Stimulated activated naive CD8-positive, alpha-beta T cell treated with anti-CD3 and anti-CD28 coated beads, Interleukin-15, amount 100 ng/mL, for 72 hours (primary cell): Measurements from ENCODE around the gene RNF224.

Source experiments
- ATAC-seq: fragments of 150-1000 bp; cut with Tn5 transposase; 2 replicates; pipeline ENCODE4 v1.10.0; 2021; ENCODE audit warnings: mild to moderate bottlenecking, moderate library complexity
- DNase-seq, 2 donors: peaks; one replicate each; pipeline ENCODE4 v3.0.0; 2021 to 2022
- H3K27ac Mint-ChIP-seq, 2 donors: one replicate each; pipeline ENCODE4 v1.8.0; 2022; ENCODE audit warnings: mild to moderate bottlenecking in 2 of 2, mixed read lengths in 2 of 2, moderate library complexity in 2 of 2
- H3K27me3 Mint-ChIP-seq: one replicate; pipeline ENCODE4 v1.8.0; 2022; ENCODE audit warnings: mixed read lengths
- H3K4me1 Mint-ChIP-seq: one replicate; pipeline ENCODE4 v1.8.0; 2022; ENCODE audit warnings: mild to moderate bottlenecking, mixed read lengths
- H3K4me3 Mint-ChIP-seq, 2 donors: one replicate each; pipeline ENCODE4 v1.8.0; 2022; ENCODE audit warnings: mild to moderate bottlenecking in 2 of 2, mixed read lengths in 2 of 2, moderate library complexity in 1 of 2
- H3K9me3 Mint-ChIP-seq, 2 donors: one replicate each; pipeline ENCODE4 v1.8.0; 2022; ENCODE audit warnings: mixed read lengths in 2 of 2

RNF224 gene

DNA sequence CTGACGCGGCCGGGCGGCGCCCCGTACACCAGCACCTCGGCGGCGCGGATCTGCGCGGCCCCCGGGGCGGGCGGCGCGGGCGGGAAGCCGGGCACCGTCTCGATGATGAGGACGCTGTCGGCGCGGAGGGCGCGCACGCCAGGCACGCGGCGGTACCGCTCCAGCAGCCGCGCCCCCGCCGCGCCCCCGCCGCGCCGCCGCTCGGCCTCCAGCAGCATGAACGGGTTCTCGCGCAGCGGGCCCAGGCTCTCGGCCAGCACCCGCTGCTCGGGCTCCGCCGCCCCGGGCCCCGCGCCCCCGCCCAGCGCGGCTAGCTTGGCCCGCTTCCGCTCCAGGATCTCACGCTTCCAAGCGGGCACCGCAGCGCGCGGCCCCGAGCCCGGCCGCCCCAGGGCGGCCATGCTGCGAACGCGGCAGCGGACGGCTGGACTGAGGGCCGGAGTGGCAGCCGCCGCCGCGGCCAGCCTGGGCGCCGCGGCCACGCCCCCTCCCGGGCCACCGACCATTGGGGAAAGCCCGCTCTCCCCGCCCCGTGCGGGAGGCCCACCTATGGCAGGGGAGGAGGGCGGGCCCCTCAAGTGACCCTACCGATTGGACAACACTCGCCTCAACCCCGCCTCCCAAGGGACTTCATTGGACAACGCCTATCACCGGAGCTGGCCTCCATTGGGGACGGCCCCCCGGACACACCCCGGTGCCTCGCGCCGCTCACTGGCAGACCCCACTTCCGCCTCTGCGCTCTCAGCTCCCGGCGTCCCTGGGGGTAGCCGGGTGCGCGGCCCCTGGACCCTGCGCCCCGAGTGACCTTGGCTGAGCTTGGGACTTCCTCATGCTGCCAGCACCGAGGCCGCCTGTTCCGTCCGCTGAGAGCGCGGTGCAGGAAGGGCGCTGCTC is 26.7 kb upstream of the RNF224 start, which contains the start of gene TPRN:
Gene TPRN, minus strand, starts transcription at position 431 of the 894 bp plus-strand sequence. Its CDS starts 30 bp downstream, at position 401.
- peaks cover 65% of the 10 kb centered on the region for H3K4me1 Mint-ChIP-seq
- H3K4me3 Mint-ChIP-seq, result peak within 1 kb of the TSS; percentile 86 to 89
- ATAC-seq, result peak; percentile 96
- H3K27ac Mint-ChIP-seq, result peak within 1 kb of the TSS; percentile 65 to 82
- peak; percentile 97 to 98 for DNase-seq
- no peaks in the 10 kb centered on the region for H3K9me3 Mint-ChIP-seq
- H3K27me3 Mint-ChIP-seq, result peaks cover 15% of the 10 kb centered on the region

DNA sequence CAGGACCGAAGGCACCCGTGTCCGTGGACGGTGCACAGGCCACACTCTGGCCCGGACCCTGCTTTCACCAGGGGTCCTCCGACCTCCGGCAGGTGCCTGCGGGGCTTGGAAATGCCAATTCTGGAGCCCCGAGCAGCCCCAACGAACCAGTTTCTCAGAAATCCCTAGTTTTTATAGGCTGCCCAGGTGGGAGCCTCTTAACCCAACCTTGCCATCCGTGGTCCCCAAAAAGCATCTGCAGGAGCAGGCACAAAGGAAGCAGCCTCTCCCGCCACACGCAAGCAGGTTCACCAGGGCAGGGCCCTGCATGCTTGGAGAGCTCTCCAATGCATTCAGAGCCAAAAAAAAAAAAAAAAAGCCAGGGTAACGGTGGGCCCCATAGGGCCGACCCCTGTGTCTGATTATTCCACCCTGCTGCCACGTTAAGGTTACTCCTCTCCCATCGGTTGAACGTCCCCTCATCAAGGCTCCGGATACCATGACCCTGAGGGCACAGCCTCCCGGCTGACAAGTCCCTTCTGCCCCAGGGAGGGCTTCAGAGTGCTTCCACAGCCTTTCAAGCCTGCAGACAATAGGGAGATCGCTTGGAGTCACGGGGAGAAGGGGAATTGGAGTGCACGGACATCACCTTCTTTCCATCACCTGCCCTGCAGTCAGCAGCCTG is 26.0 kb upstream of the RNF224 start:
- peaks cover 15% of the 10 kb centered on the region for H3K27me3 Mint-ChIP-seq
- ATAC-seq, result no peak
- H3K27ac Mint-ChIP-seq, result peak overlapping the region; percentile 65 to 82
- peak overlapping the region; percentile 86 to 89 for H3K4me3 Mint-ChIP-seq
- H3K4me1 Mint-ChIP-seq, result peaks cover 73% of the 10 kb centered on the region
- H3K9me3 Mint-ChIP-seq, result no peaks in the 10 kb centered on the region
- DNase-seq, result no peak

DNA sequence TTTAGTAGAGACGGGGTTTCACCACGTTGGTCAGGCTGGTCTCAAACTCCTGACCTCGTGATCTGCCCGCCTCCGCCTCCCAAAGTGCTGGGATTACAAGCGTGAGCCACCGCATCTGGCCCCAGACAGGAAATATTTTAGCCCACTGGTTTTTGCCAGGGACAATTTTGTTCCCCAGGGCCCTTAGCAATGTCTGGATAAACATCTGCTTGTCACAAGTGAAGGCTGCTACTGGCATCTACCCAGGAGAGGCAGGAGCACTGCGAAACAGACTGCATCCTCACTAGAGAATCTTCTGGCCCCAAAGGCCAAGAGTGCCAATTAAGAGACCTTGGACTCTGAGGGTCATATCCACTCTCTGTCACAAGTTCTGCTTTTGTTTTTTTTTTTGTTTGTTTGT is 24.3 kb upstream of the RNF224 start:
- H3K27ac Mint-ChIP-seq, result no peak overlapping the region

GRCh38 chr9:137204731-137205125 is 22.6 kb upstream of the RNF224 start:
- Mint-ChIP-seq H3K4me3 (peak overlapping the region; percentile 95 to 98), H3K9me3 (no peaks in the 10 kb centered on the region), H3K4me1 (peaks cover 70% of the 10 kb centered on the region), H3K27ac (peak overlapping the region; percentile 92 to 95), H3K27me3 (peaks cover 1% of the 10 kb centered on the region)
- ATAC-seq, result no peak
- no peak for DNase-seq

More for the DNA sequence above, 24.3 kb upstream of the RNF224 start:
- DNase-seq (no peak), ATAC-seq (no peak)
- Mint-ChIP-seq H3K27me3 (peaks cover 15% of the 10 kb centered on the region), H3K9me3 (no peaks in the 10 kb centered on the region), H3K4me3 (no peak overlapping the region), H3K4me1 (peaks cover 82% of the 10 kb centered on the region)

DNA sequence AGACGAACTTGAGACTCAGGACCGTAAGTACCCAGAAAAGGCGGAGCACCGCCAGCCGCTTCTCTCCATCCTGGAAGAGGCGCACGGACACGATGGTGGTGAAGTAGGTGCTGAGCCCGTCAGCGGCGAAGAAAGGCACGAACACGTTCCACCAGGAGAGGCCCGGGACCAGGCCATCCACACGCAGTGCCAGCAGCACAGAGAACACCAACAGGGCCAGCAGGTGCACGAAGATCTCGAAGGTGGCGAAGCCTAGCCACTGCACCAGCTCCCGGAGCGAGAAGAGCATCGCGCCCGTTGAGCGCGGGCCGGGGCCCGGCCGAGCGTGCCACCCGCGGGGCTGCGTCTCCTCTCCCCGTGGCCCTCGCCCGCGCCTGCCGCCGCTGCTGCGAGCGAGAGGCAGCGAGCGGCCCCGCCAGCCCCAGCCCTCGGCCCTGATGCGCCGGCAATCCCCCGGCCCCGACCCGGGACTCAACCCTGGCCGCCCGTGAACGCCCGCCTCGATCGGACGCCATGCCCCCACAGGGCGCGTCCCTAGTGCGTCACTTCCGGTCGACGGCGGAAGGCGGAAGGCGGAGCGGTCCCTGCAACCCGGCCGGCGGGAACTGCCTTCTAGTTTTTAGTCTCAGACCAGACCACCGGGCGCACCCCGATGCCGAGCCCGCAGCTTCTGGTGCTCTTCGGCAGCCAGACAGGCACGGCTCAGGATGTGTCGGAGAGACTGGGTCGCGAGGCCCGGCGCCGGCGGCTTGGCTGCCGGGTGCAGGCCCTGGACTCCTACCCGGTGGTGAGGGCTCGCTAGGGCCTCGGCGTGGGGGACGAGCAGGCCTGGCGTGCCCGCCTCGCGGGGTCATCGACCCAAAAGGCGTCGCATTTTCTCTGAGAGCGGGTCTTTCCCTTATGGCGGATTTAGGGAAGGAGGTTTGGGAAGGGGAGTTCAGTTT is 21.9 kb upstream of the RNF224 start, which contains the start of the genes NDOR1 and TMEM203:
Gene NDOR1, plus strand, starts transcription at position 575 of the 944 bp plus-strand sequence. Its CDS starts 78 bp downstream, at position 653.
Gene TMEM203, minus strand, starts transcription at position 523 of the 944 bp plus-strand sequence. Its CDS starts 234 bp downstream, at position 289.
- Mint-ChIP-seq H3K27me3 (no peaks in the 10 kb centered on the region), H3K9me3 (no peaks in the 10 kb centered on the region), H3K4me3 (peak within 1 kb of the TSS; percentile 95 to 98), H3K4me1 (peaks cover 69% of the 10 kb centered on the region), H3K27ac (peak within 1 kb of the TSS; percentile 96 to 97)
- ATAC-seq (peak; percentile 71), DNase-seq (peak; percentile 88 to 92)

- Mint-ChIP-seq H3K27ac (peak overlapping the region; percentile 96 to 97), H3K4me3 (peak overlapping the region; percentile 95 to 98), H3K27me3 (no peaks in the 10 kb centered on the region), H3K9me3 (no peaks in the 10 kb centered on the region), H3K4me1 (peaks cover 60% of the 10 kb centered on the region)
- no peak for ATAC-seq
- DNase-seq, result no peak
These were observed 20.7 kb upstream of the RNF224 start for GRCh38 chr9:137206602-137207001.

- no peak overlapping the region for H3K4me3 Mint-ChIP-seq
- peaks cover 18% of the 10 kb centered on the region for H3K4me1 Mint-ChIP-seq
- DNase-seq (no peak), ATAC-seq (peak; percentile 19)
- peak overlapping the region in 1 of 2 donors; percentile 7 for H3K27ac Mint-ChIP-seq
- no peaks in the 10 kb centered on the region for H3K9me3 Mint-ChIP-seq
- H3K27me3 Mint-ChIP-seq, result no peaks in the 10 kb centered on the region
These were observed 15.8 kb upstream of the RNF224 start for GRCh38 chr9:137211532-137211931.

- H3K27ac Mint-ChIP-seq, result no peak overlapping the region
- H3K27me3 Mint-ChIP-seq, result no peaks in the 10 kb centered on the region
- ATAC-seq (no peak), DNase-seq (no peak)
- H3K4me1 Mint-ChIP-seq, result peaks cover 8% of the 10 kb centered on the region
- no peak overlapping the region for H3K4me3 Mint-ChIP-seq
- no peaks in the 10 kb centered on the region for H3K9me3 Mint-ChIP-seq
These were observed 14.8 kb upstream of the RNF224 start for GRCh38 chr9:137212520-137212919.

DNA sequence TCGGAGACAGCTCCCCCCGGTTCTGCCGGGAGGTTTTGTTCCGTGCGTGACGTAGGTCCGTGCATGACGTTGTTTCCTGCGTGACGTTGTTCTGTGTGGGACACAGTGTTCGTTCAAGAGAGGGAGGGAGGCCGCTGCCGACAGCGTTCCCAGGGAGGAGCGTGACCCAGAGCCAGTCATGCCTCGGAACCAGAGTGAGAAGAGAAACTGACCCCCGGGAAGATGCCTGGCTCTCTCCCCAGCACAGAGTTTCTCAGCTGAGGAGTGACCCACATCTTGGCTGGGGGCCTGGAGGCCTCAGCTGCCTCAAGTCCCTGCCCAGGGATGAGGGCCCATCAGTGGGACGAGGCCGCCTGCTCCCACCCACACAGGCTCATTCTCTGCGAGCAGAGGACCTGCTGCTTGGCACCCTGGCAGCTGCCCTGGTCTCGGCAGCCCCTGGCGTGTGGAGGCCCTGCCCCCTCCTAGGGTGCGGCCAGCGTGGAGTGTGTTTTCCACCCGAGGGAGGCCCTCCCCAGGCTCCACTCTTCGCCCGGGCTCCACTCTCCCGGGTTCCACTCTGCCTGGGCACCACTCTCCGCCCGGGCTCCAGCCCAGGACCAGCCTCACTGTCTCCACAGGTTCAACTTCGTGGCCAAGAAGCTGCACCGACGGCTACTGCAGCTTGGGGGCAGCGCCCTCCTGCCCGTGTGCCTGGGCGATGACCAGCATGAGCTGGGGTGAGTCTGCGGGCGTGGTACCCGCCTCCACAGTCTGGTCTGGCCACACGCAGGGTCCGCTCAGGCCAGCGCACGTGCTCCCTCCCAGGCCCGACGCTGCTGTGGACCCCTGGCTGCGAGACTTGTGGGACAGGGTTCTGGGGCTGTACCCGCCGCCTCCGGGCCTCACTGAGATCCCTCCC is 13.9 kb upstream of the RNF224 start:
- Mint-ChIP-seq H3K4me1 (peaks cover 5% of the 10 kb centered on the region), H3K27me3 (no peaks in the 10 kb centered on the region), H3K4me3 (no peak overlapping the region), H3K9me3 (no peaks in the 10 kb centered on the region), H3K27ac (no peak overlapping the region)
- no peak for DNase-seq
- peak; percentile 32 for ATAC-seq

DNA sequence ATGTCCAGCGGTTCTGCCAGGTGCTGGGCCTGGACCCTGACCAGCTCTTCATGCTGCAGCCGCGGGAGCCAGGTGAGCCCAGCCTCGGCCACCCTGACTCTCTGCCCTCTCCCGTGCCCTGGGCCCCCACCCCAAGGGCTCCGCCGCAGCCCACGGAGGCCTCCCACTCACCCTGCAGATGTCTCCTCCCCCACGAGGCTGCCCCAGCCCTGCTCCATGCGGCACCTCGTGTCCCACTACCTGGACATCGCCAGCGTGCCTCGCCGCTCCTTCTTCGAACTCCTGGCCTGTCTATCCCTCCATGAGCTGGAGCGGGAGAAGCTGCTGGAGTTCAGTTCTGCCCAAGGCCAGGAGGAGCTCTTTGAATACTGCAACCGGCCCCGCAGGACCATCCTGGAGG is 12.7 kb upstream of the RNF224 start:
- Mint-ChIP-seq H3K4me3 (no peak overlapping the region), H3K4me1 (no peaks in the 10 kb centered on the region), H3K9me3 (no peaks in the 10 kb centered on the region), H3K27me3 (no peaks in the 10 kb centered on the region), H3K27ac (no peak overlapping the region)
- ATAC-seq, result no peak
- DNase-seq, result no peak

GRCh38 chr9:137215196-137215986 is 11.9 kb upstream of the RNF224 start:
- DNase-seq (no peak), ATAC-seq (no peak)
- H3K4me1 Mint-ChIP-seq, result no peaks in the 10 kb centered on the region
- no peak overlapping the region for H3K4me3 Mint-ChIP-seq
- peak overlapping the region in 1 of 2 donors; percentile 33 for H3K27ac Mint-ChIP-seq
- H3K27me3 Mint-ChIP-seq, result no peaks in the 10 kb centered on the region
- no peaks in the 10 kb centered on the region for H3K9me3 Mint-ChIP-seq

DNA sequence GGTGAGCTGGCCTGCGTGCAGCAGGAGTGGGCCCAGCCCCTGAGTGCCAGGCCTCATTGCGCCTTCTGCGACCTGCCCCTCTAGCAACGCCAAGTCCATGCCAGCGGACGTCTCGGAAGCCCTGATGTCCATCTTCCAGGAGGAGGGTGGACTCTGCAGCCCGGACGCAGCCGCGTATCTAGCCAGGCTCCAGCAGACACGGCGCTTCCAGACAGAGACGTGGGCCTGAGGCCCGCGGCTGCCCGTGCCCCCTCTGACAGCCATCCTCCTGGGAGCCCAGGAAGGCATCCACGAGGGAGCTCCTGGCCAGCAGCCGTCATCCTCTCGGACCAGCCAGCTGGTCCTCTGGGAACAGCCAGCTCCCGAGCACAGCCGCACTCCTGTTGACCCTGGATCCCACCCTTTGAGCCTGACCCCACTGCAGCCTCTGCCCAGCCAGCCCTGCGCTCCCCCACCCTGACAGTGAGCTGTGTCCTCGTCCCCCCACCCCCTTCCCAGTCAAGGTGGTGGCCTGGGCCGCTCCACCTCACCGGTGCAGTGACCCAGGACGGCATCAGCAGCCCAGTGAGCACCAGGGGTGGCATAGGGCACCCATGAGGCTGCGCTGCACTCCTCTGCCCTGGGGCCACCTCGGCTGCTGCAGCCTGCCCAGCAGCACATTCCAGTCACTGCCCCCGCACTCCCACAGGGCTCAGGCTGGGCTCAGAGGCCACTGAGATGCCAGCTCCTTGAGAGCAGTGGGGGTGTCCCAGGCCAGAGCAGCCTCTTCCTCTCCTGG is 10.9 kb upstream of the RNF224 start:
- Mint-ChIP-seq H3K4me3 (no peak overlapping the region), H3K4me1 (no peaks in the 10 kb centered on the region), H3K27ac (no peak overlapping the region), H3K9me3 (no peaks in the 10 kb centered on the region), H3K27me3 (no peaks in the 10 kb centered on the region)
- no peak for DNase-seq
- ATAC-seq, result no peak
